Mesothelial cell of epicardium (in vitro differentiated cells): ENCODE measurements around the gene SRPK2. TPM values are rescaled to one million over a fixed set of nuclear protein-coding genes. Genes with fewer than 3 reads are reported as not detected.

Experiments
- DNase-seq, 2 experiments: peaks; one replicate each; pipeline ENCODE4 v3.0.0; 2021; ENCODE audit warnings: low spot score in 2 of 2; ENCODE audit not compliant: unreplicated experiment in 2 of 2
- H3K27ac Mint-ChIP-seq: 2 replicates; pipeline ENCODE4 v1.8.0; 2021; ENCODE audit warnings: mixed read lengths
- H3K27me3 Mint-ChIP-seq: 2 replicates; pipeline ENCODE4 v1.8.0; 2021; ENCODE audit warnings: low read depth, mixed read lengths
- H3K36me3 Mint-ChIP-seq: 2 replicates; pipeline ENCODE4 v1.8.0; 2021; ENCODE audit warnings: mixed read lengths
- H3K4me1 Mint-ChIP-seq: 2 replicates; pipeline ENCODE4 v1.8.0; 2021; ENCODE audit warnings: mixed read lengths
- H3K4me3 Mint-ChIP-seq: 2 replicates; pipeline ENCODE4 v1.8.0; 2021; ENCODE audit warnings: mild to moderate bottlenecking, moderate library complexity, mixed read lengths
- H3K9me3 Mint-ChIP-seq: 2 replicates; pipeline ENCODE4 v1.8.0; 2021; ENCODE audit warnings: mixed read lengths
- CTCF ChIP-seq: fragments of 200-600 bp; sonication (generic); IDR thresholded peaks from one replicate; pipeline ENCODE4 v1.5.0; 2021; ENCODE audit warnings: antibody characterized with exemption; ENCODE audit not compliant: unreplicated experiment
- total RNA-seq: library from RNA; stranded (reverse); gene quantifications from 3 replicates; pipeline ENCODE4 v1.2.1, GENCODE V29; 2021

SRPK2 gene
- total RNA-seq, 1 donor from 2014 or later: 51.4 TPM

DNA sequence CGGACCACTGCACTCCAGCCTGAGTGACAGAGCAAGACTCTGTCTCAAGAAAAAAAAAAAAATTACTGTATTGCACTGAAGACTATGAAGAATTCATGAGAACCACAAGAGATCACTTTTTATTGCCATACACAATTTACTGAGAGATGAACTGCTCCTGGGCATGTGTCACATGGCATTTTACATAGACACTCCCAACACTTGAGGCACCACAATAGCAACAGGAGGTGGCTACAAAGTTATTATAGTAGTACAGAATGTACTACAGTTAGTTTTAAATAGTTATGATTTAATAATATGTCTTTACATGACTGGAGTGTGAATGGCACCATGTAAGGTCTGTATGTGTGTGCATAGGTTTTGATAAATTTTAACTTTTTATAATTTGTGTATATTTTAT, 304.1 kb downstream of the SRPK2 start:
- Mint-ChIP-seq H3K36me3 (peaks cover 37% of the 10 kb centered on the region), H3K4me1 (no peaks in the 10 kb centered on the region), H3K27me3 (no peaks in the 10 kb centered on the region), H3K27ac (no peak overlapping the region), H3K9me3 (no peaks in the 10 kb centered on the region), H3K4me3 (no peak overlapping the region)
- TF ChIP-seq CTCF: no peak
- no peak for DNase-seq

GRCh38 chr7:105079348-105079747, 309.4 kb downstream of the SRPK2 start:
- Mint-ChIP-seq H3K9me3 (no peaks in the 10 kb centered on the region), H3K4me1 (no peaks in the 10 kb centered on the region), H3K36me3 (peaks cover 46% of the 10 kb centered on the region), H3K27me3 (no peaks in the 10 kb centered on the region), H3K4me3 (no peak overlapping the region), H3K27ac (no peak overlapping the region)
- TF ChIP-seq CTCF: no peak
- DNase-seq: no peak

- Mint-ChIP-seq H3K36me3 (peaks cover 36% of the 10 kb centered on the region), H3K9me3 (no peaks in the 10 kb centered on the region), H3K27ac (no peak overlapping the region)
Observed at GRCh38 chr7:105073143-105073542, 315.6 kb downstream of the SRPK2 start.

GRCh38 chr7:105068886-105069285, 319.8 kb downstream of the SRPK2 start:
- Mint-ChIP-seq H3K27me3 (no peaks in the 10 kb centered on the region), H3K4me1 (peaks cover 5% of the 10 kb centered on the region), H3K27ac (no peak overlapping the region), H3K9me3 (no peaks in the 10 kb centered on the region), H3K4me3 (no peak overlapping the region), H3K36me3 (peaks cover 25% of the 10 kb centered on the region)
- no peak for DNase-seq
- no peak for TF ChIP-seq CTCF

More at GRCh38 chr7:105073143-105073542, 315.6 kb downstream of the SRPK2 start:
- H3K27me3 Mint-ChIP-seq: no peaks in the 10 kb centered on the region
- H3K4me1 Mint-ChIP-seq: no peaks in the 10 kb centered on the region
- no peak overlapping the region for H3K4me3 Mint-ChIP-seq
- no peak for TF ChIP-seq CTCF
- no peak for DNase-seq

DNA sequence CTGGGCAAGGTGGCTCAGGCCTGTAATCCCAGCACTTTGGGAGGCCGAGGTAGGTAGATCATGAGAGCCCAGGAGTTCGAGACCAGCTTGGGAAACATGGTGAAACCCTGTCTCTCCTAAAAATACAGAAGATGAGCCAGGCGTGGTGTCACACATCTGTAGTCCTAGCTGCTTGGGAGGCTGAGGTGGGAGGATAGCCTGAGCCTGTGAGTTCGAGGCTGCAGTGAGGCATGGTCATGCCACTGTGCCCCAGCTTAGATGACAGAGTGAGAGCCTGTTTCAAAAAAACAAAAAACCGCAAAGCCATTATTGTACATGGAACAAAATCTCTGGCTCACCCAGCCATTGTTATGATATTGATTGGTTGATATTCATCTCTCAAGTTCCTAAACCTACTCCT, 321.0 kb downstream of the SRPK2 start:
- Mint-ChIP-seq H3K27me3 (no peaks in the 10 kb centered on the region), H3K36me3 (peaks cover 26% of the 10 kb centered on the region), H3K4me1 (peaks cover 5% of the 10 kb centered on the region), H3K27ac (no peak overlapping the region), H3K4me3 (no peak overlapping the region), H3K9me3 (no peaks in the 10 kb centered on the region)
- DNase-seq: no peak
- no peak for TF ChIP-seq CTCF

Other genes starting within 250 kb of the SRPK2 start
- 15.5 to 20.0 TPM (median 16.9 TPM) in 3 replicates for gene PUS7, start 133.3 kb upstream of the SRPK2 start, total RNA-seq
- gene RINT1, start 143.3 kb upstream of the SRPK2 start, total RNA-seq: 25.3 to 28.5 TPM (median 26.3 TPM) in 3 replicates
- gene EFCAB10, start 192.6 kb upstream of the SRPK2 start, total RNA-seq: not detected in 3 replicates